Osteoblast (primary cell): ENCODE measurements around the gene LNPEP. TPM values are rescaled to one million over a fixed set of nuclear protein-coding genes. Genes with fewer than 3 reads are reported as not detected.
"Not testable (repeated sequence)": the region's sequence is repeated elsewhere in the genome, so short reads cannot be mapped to it uniquely, and the experiment has no call there.

Experiments
- DNase-seq: peaks from one replicate; pipeline ENCODE4 v3.0.0; 2011; ENCODE audit warnings: low spot score, mixed read lengths; ENCODE audit not compliant: insufficient read length; ENCODE audit errors: missing footprints
- H2AFZ ChIP-seq: 2 replicates; pipeline ENCODE4 v1.6.0; 2011; ENCODE audit warnings: mild to moderate bottlenecking, low read length
- H3K27ac ChIP-seq: 2 replicates; pipeline ENCODE4 v1.5.1; 2011; ENCODE audit warnings: mild to moderate bottlenecking, low read depth, low read length, moderate library complexity
- H3K27me3 ChIP-seq: 2 replicates; pipeline ENCODE4 v1.6.0; 2012; ENCODE audit warnings: mild to moderate bottlenecking, control low read depth, inconsistent platforms, low read length, moderate library complexity; ENCODE audit not compliant: insufficient read depth
- H3K36me3 ChIP-seq: 2 replicates; pipeline ENCODE4 v1.5.1; 2011; ENCODE audit warnings: mild to moderate bottlenecking, low read length, control low read depth, moderate library complexity; ENCODE audit not compliant: insufficient read depth
- H3K4me1 ChIP-seq: 2 replicates; pipeline ENCODE4 v1.5.1; 2011; ENCODE audit warnings: mild to moderate bottlenecking, low read length, control low read depth, moderate library complexity; ENCODE audit not compliant: insufficient read depth
- H3K4me2 ChIP-seq: 2 replicates; pipeline ENCODE4 v1.6.0; 2011; ENCODE audit warnings: mild to moderate bottlenecking, low read length; ENCODE audit not compliant: insufficient read depth
- H3K4me3 ChIP-seq: fragments of 200-600 bp; sonication (generic); 3 replicates; pipeline ENCODE4 v1.5.1; 2012; ENCODE audit warnings: mild to moderate bottlenecking, low read length, inconsistent platforms; ENCODE audit not compliant: insufficient read depth
- H3K79me2 ChIP-seq: 2 replicates; pipeline ENCODE4 v1.6.0; 2012; ENCODE audit warnings: mild to moderate bottlenecking, low read length, control low read depth, inconsistent platforms; ENCODE audit not compliant: insufficient read depth
- H3K9me3 ChIP-seq: 2 replicates; pipeline ENCODE4 v1.5.1; 2011; ENCODE audit warnings: low read depth, low read length, control low read depth
- H4K20me1 ChIP-seq: 2 replicates; pipeline ENCODE4 v1.6.0; 2012; ENCODE audit warnings: mild to moderate bottlenecking, low read length, control low read depth; ENCODE audit not compliant: insufficient read depth
- total RNA-seq: library from RNA; depleted of rRNA; stranded (reverse); fragments of >200 nt; gene quantifications from 2 replicates; pipeline ENCODE4 v1.2.3, GENCODE V29; 2012
- TF ChIP-seq, protein P1 (sequence below): IDR thresholded peaks from 2 replicates; pipeline ENCODE4 v1.5.1; 2011; ENCODE audit warnings: mild to moderate bottlenecking, low read depth, low read length, moderate library complexity; ENCODE audit errors: extremely low read depth

Gene LNPEP
- total RNA-seq, 1 donor: 44.9 TPM

DNA sequence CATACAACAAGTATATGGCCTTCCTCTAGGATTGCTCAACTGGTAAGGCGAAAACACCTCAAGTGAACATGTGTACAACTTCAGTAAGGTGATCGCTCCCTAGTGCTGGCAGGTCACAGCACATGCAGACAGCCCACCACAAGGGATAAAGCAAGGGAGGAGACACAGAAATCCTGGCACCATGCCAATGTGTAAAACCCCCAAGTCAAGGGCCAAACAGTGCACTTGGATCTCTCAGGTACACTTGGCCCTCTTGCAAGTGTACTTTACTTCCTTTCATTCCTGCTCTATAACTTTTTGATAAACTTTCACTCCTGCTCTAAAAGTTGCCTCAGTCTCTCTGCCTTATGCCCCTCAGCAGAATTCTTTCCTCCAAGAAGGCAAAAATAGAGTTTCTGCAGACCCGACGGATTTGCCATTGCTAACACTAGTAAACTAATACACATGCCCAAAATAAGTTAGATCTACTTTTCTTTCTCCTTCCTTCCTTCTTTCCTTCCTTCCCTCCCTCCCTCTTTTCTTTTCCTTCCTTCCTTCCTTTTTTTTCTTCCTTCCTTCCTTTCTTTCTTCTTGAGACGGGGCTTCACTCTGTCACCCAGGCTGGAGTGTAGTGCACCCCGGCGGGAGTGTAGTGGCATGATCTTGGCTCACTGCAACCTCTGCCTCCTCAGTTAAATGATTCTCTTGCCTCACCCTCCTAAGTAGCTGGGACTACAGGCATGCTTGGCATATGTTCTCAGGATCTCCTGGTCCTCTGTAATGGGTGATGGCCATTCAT is 6.8 kb upstream of the LNPEP start:
- Histone ChIP-seq H3K27ac (no peak overlapping the region), H3K4me3 (no peak overlapping the region), H3K79me2 (peaks cover 3% of the 10 kb centered on the region), H3K4me1 (peaks cover 13% of the 10 kb centered on the region), H2AFZ (no peak overlapping the region), H3K4me2 (no peak overlapping the region), H3K9me3 (no peaks in the 10 kb centered on the region), H3K27me3 (no peaks in the 10 kb centered on the region), H4K20me1 (no peaks in the 10 kb centered on the region), H3K36me3 (no peaks in the 10 kb centered on the region)
- TF ChIP-seq, protein P1, sequence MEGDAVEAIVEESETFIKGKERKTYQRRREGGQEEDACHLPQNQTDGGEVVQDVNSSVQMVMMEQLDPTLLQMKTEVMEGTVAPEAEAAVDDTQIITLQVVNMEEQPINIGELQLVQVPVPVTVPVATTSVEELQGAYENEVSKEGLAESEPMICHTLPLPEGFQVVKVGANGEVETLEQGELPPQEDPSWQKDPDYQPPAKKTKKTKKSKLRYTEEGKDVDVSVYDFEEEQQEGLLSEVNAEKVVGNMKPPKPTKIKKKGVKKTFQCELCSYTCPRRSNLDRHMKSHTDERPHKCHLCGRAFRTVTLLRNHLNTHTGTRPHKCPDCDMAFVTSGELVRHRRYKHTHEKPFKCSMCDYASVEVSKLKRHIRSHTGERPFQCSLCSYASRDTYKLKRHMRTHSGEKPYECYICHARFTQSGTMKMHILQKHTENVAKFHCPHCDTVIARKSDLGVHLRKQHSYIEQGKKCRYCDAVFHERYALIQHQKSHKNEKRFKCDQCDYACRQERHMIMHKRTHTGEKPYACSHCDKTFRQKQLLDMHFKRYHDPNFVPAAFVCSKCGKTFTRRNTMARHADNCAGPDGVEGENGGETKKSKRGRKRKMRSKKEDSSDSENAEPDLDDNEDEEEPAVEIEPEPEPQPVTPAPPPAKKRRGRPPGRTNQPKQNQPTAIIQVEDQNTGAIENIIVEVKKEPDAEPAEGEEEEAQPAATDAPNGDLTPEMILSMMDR: no peak
- no peak for DNase-seq

DNA sequence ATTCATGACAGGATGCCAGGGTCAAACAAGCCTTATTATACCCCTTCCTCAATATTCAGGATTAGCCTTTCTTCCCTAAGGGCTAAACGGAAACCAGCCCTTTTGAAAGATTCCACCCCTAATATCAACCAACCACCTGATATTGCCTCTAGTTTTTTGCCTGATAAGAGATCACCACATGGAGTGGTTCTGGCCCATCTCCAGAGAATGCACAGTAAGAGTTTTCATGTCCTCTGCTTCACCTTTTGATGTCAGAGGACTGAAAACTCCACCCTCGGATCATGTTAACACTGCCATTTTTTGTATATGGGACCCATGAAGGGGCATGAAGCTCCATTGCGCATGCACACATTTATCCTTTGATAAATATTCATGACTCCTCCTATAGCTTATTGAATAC is 5.8 kb upstream of the LNPEP start:
- H2AFZ ChIP-seq: no peak overlapping the region
- DNase-seq: no peak
- H3K4me1 ChIP-seq: peaks cover 18% of the 10 kb centered on the region
- H3K27ac ChIP-seq: no peak overlapping the region
- H3K4me3 ChIP-seq: no peak overlapping the region
- H4K20me1 ChIP-seq: no peaks in the 10 kb centered on the region
- no peaks in the 10 kb centered on the region for H3K27me3 ChIP-seq
- H3K36me3 ChIP-seq: no peaks in the 10 kb centered on the region
- no peaks in the 10 kb centered on the region for H3K9me3 ChIP-seq
- H3K4me2 ChIP-seq: no peak overlapping the region
- H3K79me2 ChIP-seq: peaks cover 3% of the 10 kb centered on the region
- TF ChIP-seq, protein P1: no peak

DNA sequence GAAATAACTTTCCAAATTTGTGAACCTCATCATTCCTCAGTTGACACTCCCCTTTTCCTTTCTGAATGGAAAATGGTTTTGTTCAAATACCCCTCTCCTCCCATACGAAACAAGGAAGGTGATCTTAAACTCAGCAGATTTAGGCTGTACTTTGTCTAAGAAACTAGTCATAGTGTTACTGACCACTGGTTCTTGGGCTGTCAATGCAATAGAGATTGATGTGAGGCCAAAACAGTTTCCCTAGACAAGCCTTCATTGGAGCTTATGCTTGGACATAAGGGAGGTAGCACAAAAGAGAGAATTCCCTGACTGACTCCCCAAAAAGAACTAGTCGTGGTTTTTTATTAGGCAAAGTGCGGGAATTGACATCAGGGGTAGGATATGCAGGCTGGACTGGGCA is 5.3 kb upstream of the LNPEP start:
- Histone ChIP-seq H3K4me3 (no peak overlapping the region), H3K27ac (no peak overlapping the region), H3K4me1 (peaks cover 18% of the 10 kb centered on the region), H4K20me1 (no peaks in the 10 kb centered on the region), H3K36me3 (no peaks in the 10 kb centered on the region), H2AFZ (no peak overlapping the region), H3K79me2 (peaks cover 3% of the 10 kb centered on the region), H3K9me3 (no peaks in the 10 kb centered on the region), H3K27me3 (no peaks in the 10 kb centered on the region), H3K4me2 (no peak overlapping the region)
- DNase-seq: no peak
- TF ChIP-seq, protein P1: no peak

DNA sequence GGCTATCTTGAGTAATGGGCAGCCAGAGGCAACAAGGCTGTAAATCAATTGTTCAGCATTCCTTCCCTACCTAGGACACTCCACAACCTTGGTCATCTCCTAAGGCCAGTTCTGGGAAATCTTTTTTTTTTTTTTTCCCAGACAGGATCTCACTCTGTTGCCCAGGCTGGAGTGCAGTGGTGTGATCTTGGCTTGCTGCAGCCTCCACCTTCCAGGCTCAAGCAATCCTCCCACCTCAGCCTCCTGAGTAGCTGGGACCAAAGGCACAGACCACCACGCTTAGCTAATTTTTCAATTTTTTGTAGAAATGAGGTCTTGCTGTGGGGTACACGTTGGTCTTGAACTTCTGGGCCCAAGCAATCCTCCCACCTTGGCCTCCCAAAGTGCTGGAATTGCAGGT is 4.8 kb upstream of the LNPEP start:
- H3K9me3 ChIP-seq, H3K27ac ChIP-seq, H3K4me3 ChIP-seq, H3K79me2 ChIP-seq, H2AFZ ChIP-seq, H3K4me2 ChIP-seq, DNase-seq, H3K27me3 ChIP-seq, H4K20me1 ChIP-seq, H3K36me3 ChIP-seq: not testable (repeated sequence)
- peaks cover 18% of the 10 kb centered on the region for H3K4me1 ChIP-seq
